Hepatocyte (in vitro differentiated cells): ENCODE results near the gene ARMH3.

Experiments used
- CTCF ChIP-seq: fragments of 200-600 bp; sonication (generic); IDR thresholded peaks from 2 replicates; pipeline ENCODE4 v1.5.1; 2016; ENCODE audit warnings: antibody characterized with exemption, mild to moderate bottlenecking; ENCODE audit not compliant: poor library complexity
- EZH2 ChIP-seq: fragments of 200-600 bp; sonication (generic); IDR thresholded peaks from 2 replicates; pipeline ENCODE4 v1.6.1; 2016; ENCODE audit warnings: antibody characterized with exemption, mild to moderate bottlenecking, borderline replicate concordance

DNA sequence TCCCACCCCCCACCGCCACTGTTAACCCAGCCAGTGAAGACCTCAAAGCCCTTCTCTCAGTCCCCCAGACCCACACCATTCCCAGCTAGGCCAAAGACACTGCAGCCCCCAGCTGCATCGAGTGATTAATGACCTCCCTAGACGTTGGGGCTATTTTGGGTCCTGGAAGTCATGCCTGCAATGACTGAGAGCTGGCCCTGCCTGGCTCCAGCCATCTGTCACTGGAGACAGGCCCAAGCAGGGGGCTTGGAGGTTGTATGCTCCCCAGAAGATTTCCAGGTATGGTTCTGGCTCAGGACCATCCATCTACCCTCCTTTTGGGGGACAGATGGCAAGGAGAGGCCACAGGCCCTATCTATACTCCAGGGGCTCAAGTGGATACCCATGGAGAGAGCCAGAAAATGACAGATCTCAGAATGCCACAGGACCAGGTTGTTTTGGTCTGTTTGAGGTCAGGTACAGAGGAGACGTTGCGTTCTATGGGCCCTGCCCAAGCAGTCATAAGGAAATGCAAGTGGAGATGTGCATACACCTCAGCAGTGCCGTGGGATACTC, 217.5 kb downstream of the ARMH3 start:
- no peak for TF ChIP-seq CTCF
- TF ChIP-seq EZH2 = no peak
